Neural cell (in vitro differentiated cells): ENCODE results near the gene VWA5B1.

ENCODE experiments used
- POLR2AphosphoS5 ChIP-seq: IDR thresholded peaks from 2 replicates; pipeline ENCODE4 v1.6.1; 2012
- TF ChIP-seq, protein P1 (sequence below): fragments of 450-650 bp; IDR thresholded peaks from 2 replicates; pipeline ENCODE4 v1.5.1; 2014; ENCODE audit warnings: antibody characterized with exemption, mild to moderate bottlenecking, moderate library complexity; ENCODE audit not compliant: poor library complexity, severe bottlenecking

DNA sequence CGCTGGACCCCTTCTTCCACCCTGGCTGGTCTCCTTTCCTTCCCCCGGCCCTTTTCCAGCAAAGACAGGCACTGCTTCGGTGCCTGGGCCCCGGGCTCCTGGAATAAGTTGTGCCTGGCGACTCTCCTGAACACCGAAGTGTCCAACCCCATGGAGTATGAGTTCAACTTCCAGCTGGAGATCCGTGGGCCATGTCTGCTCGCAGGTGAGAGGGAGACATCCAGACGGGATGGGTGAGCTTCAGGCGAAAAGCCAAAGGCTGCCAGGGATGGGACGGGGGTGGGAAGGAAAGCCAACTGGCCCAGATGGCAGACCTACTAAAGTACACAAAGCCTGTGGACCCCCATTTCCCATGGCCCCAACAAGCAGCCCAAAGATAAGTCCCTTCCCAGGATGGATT is 26.8 kb downstream of the VWA5B1 start:
- TF ChIP-seq, protein P1, sequence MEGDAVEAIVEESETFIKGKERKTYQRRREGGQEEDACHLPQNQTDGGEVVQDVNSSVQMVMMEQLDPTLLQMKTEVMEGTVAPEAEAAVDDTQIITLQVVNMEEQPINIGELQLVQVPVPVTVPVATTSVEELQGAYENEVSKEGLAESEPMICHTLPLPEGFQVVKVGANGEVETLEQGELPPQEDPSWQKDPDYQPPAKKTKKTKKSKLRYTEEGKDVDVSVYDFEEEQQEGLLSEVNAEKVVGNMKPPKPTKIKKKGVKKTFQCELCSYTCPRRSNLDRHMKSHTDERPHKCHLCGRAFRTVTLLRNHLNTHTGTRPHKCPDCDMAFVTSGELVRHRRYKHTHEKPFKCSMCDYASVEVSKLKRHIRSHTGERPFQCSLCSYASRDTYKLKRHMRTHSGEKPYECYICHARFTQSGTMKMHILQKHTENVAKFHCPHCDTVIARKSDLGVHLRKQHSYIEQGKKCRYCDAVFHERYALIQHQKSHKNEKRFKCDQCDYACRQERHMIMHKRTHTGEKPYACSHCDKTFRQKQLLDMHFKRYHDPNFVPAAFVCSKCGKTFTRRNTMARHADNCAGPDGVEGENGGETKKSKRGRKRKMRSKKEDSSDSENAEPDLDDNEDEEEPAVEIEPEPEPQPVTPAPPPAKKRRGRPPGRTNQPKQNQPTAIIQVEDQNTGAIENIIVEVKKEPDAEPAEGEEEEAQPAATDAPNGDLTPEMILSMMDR: no peak
- no peak for TF ChIP-seq POLR2AphosphoS5
